Lung (tissue), 12 donors: ENCODE results near the gene TNFRSF21. TPM values are rescaled to one million over a fixed set of nuclear protein-coding genes. Genes with fewer than 3 reads are reported as not detected.

Source experiments
- ATAC-seq: fragments of 200-7000 bp; cut with Tn5 transposase; one replicate; pipeline ENCODE4 v1.9.1; 2020; ENCODE audit warnings: moderate number of reproducible peaks; ENCODE audit not compliant: insufficient read depth, low FRiP score
- DNase-seq, 3 donors: peaks; one replicate each; pipeline ENCODE4 v3.0.0-alpha.2; 2013 to 2017
- H3K27ac ChIP-seq, 2 donors: one replicate each; pipeline ENCODE4 v1.5.1; 2013; ENCODE audit warnings: mild to moderate bottlenecking in 2 of 2, moderate library complexity in 2 of 2, control low read depth in 1 of 2, inconsistent platforms in 1 of 2, low read depth in 1 of 2, low read length in 1 of 2
- H3K27me3 ChIP-seq, 3 donors: one replicate each; pipeline ENCODE4 v1.5.1; 2013; ENCODE audit warnings: low read length in 2 of 3; ENCODE audit not compliant: control insufficient read depth in 3 of 3, insufficient read depth in 3 of 3
- H3K36me3 ChIP-seq, 4 donors: one replicate each; pipeline ENCODE4 v1.5.1; 2013; ENCODE audit warnings: low read length in 4 of 4, mild to moderate bottlenecking in 1 of 4, moderate library complexity in 1 of 4; ENCODE audit not compliant: control insufficient read depth in 4 of 4, insufficient read depth in 4 of 4
- H3K4me1 ChIP-seq, 5 donors: one replicate each; pipeline ENCODE4 v1.5.1; 2013; ENCODE audit warnings: low read length in 5 of 5, mild to moderate bottlenecking in 2 of 5, moderate library complexity in 1 of 5; ENCODE audit not compliant: control insufficient read depth in 5 of 5, insufficient read depth in 5 of 5
- H3K4me3 ChIP-seq: one replicate; pipeline ENCODE4 v1.5.1; 2013; ENCODE audit warnings: mild to moderate bottlenecking, control low read depth, moderate library complexity
- H3K9ac ChIP-seq, 2 donors: one replicate each; pipeline ENCODE4 v1.5.1; 2013; ENCODE audit warnings: low read length in 2 of 2, control low read depth in 1 of 2; ENCODE audit not compliant: insufficient read depth in 1 of 2
- H3K9me3 ChIP-seq, 4 donors: one replicate each; pipeline ENCODE4 v1.5.1; 2013; ENCODE audit warnings: low read length in 3 of 4, mild to moderate bottlenecking in 1 of 4, moderate library complexity in 1 of 4; ENCODE audit not compliant: control insufficient read depth in 4 of 4, insufficient read depth in 3 of 4
- CTCF ChIP-seq: IDR thresholded peaks from 2 replicates; pipeline ENCODE4 v1.5.1; 2012; ENCODE audit warnings: mild to moderate bottlenecking; ENCODE audit errors: control extremely low read depth, extremely low read depth
- WGBS, 2 donors: extraction: QIAGEN DNeasy Blood & Tissue Kit; methylation state at CpG; one replicate each; pipeline ENCODE4 v1.1.7; 2013; 5-methylcytosine and 5-hydroxymethylcytosine counted together
- polyA plus RNA-seq, 2 donors: library from polyadenylated mRNA; stranded (reverse); fragments of 200-250 nt; gene quantifications; one replicate each; pipeline ENCODE4 v1.2.1, GENCODE V29; 2013
- total RNA-seq, 2 donors: library from RNA; depleted of rRNA in 1 of 2; stranded (reverse); fragments of >200 nt in 1 of 2; gene quantifications; one replicate each; pipeline ENCODE4 v1.2.1, GENCODE V29; 2014 to 2021
- donor health status: control.
- donor health status: control.
- donor health status: Bipolar disorder and iron deficiency.
- donor health status: healthy.
- donor health status: DM: yes; HTN: yes; CAD: no.

The TNFRSF21 gene
- total and polyA plus RNA-seq, 4 donors: 11.1 to 36.6 (median 24.5) TPM

GRCh38 chr6:47239546-47239945 lies 70.2 kb downstream of the TNFRSF21 start:
- 83 to 86% methylated on average over 2 of the region's 2 CpGs for WGBS, 2 donors
- H3K4me3 ChIP-seq: no peak overlapping the region
- H3K9ac ChIP-seq: no peak overlapping the region
- no peak for DNase-seq
- peaks cover 0 to 18% (median 2%) of the 10 kb centered on the region in 5 donors for H3K4me1 ChIP-seq
- H3K27ac ChIP-seq: no peak overlapping the region
- no peak for TF ChIP-seq CTCF
- no peaks in the 10 kb centered on the region for H3K36me3 ChIP-seq
- ATAC-seq: no peak
- no peaks in the 10 kb centered on the region for H3K9me3 ChIP-seq
- no peaks in the 10 kb centered on the region for H3K27me3 ChIP-seq

- WGBS, 2 donors: 84 to 91% methylated on average over 1 of the region's 1 CpG
- TF ChIP-seq CTCF: no peak
- no peak for DNase-seq
- Histone ChIP-seq H3K9me3 (no peaks in the 10 kb centered on the region), H3K4me1 (peaks cover 0 to 18% (median 2%) of the 10 kb centered on the region in 5 donors), H3K27ac (no peak overlapping the region), H3K4me3 (no peak overlapping the region), H3K36me3 (no peaks in the 10 kb centered on the region), H3K9ac (no peak overlapping the region), H3K27me3 (no peaks in the 10 kb centered on the region)
- ATAC-seq: no peak
These were observed 71.2 kb downstream of the TNFRSF21 start for GRCh38 chr6:47238456-47238995.

GRCh38 chr6:47237196-47237595 lies 72.5 kb downstream of the TNFRSF21 start:
- H3K9me3 ChIP-seq: no peaks in the 10 kb centered on the region
- no peaks in the 10 kb centered on the region for H3K36me3 ChIP-seq
- no peak overlapping the region for H3K9ac ChIP-seq
- H3K27ac ChIP-seq: no peak overlapping the region
- DNase-seq (no peak), ATAC-seq (no peak)
- H3K4me3 ChIP-seq: no peak overlapping the region
- WGBS, 2 donors: 77 to 86% methylated on average over 5 of the region's 5 CpGs
- no peaks in the 10 kb centered on the region for H3K27me3 ChIP-seq
- TF ChIP-seq CTCF: no peak
- peaks cover 0 to 11% (median 1%) of the 10 kb centered on the region in 5 donors for H3K4me1 ChIP-seq
